Inflammatory macrophage treated with lipopolysaccharide for 4 hours (primary cell): ENCODE data around the gene TOMM6.
A peak's percentile ranks its signal among the peaks of the same experiment; 100 is the strongest.

Experiments used
- DNase-seq: peaks from one replicate; pipeline ENCODE4 v3.0.0-alpha.2; 2020

The TOMM6 gene

DNA sequence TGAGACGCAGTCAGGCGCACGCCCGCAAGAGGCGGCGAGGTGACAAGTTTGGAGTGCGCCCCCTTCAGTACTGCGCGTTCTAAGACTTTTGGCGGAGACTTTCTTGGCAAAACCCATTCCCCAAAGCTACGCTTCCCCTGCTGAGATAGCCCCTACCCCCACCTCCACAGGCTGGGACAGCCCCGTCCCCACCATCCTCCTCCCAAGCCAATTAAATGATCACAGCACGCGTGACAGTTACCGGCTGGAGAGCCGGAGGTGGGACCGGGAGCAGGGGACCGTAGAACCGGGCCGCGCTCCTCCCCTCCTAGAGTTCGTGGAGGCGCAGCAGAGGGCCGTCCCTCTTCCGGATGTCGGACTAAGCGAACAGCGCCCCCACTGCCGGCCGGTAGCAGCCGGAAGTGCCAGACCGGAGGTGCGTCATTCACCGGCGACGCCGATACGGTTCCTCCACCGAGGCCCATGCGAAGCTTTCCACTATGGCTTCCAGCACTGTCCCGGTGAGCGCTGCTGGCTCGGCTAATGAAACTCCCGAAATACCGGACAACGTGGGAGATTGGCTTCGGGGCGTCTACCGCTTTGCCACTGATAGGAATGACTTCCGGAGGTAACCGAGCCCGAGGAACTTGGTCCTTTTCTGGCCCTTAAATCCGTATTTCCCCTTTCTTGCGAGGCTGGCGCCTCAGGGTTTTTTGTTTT, at the start of gene TOMM6:
Gene TOMM6, plus strand, starts transcription at position 476 of the 699 bp plus-strand sequence. Its CDS starts 4 bp downstream, at position 480.
- peak; percentile 95 for DNase-seq

DNA sequence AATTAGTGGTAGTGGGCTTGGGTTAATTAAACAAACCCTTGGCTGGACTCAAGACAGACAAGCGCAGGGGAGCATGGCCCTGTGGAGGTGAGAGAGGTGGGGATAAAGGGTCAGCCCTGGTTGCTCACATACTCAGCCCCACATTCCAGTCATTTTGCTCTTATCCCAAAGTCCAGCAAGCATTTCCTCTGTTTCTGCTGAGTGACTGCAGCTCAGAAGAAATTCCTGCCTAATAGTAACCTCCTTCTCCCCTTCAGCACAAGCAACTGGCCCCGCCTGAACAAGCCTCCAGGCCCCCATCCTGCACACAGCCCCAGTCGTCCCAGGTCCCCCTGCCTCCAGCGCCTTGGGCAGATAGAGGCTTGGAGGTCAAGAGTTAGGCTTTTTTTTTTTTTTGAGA, 48.5 kb upstream of the TOMM6 start:
- no peak for DNase-seq

DNA sequence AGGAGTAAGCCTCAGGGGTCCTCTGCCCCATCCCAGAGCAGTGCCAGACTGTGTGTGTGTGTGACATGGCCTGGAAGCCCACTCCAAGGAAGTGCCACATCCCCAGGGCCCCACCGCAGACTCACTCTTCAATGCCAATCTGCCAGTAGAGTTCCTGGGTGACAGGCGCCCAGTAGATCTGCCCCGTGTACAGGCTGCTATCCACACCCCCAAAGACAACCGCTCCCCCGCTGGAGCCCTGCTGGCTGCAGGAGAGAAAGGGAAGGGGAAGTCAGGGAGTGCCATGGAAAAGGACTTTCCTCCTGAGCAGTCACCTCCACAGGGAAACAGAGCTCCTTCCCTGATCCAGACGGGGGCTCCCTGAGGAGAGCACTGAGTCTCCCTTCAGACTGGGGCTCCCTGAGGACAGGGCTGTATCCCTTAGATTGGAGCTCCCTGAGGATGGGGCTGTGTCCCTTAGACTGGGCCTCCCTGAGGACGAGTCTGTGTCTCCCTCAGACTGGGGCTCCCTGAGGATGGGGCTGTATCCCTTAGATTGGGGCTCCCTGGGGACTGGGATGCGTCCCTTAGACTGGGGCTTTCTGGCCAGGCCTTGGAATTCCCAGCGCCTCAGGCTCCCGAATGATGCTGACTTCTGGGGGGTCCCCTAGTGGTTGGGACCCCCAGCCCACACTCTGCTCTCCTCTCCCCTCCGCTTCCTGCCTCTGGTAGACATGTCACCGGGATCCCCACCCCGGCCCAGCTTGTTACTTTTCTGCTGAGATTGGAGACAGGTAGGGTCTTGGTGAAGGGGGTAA, 46.9 kb upstream of the TOMM6 start:
- no peak for DNase-seq

DNA sequence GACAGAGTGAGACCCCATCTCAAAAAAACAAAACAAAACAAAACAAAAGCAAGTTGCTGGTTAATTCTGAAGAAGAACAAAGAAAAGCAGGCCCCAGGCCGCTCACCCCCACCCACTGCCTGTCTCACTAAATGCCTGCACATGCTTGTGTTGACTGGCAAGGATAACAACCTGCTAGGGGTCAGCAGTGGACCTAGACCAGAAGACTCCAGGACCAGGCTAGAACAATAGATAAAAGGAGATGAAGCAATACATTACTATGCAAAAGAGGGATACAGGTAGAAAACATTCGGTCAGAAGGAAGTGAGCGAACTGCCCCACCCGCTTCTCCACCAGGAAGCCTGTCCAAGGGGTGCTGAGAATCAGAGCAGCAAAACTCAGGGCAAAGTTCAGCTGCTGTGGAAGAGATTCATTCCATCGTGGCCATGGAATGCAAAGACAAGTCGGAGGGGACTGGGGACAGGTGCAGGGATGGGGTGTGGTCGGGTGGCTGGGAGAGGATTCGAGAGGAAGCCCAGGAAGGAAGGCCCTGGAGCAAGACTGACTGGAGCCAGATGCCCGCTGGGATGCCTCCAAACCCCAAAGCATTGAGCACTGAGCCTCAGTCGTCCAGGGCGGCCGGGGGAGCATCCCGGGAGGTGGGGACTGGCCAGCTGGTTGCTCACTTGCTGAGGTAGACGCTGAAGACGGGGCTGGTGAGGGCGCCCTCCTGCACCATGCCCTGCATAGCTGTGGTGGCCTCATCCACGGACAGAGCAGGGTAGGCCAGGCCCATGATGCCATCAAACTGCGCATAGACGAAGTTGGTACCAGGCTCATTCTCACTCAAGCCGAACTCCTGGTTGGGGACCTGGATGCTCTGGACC, 45.6 kb upstream of the TOMM6 start:
- no peak for DNase-seq

DNA sequence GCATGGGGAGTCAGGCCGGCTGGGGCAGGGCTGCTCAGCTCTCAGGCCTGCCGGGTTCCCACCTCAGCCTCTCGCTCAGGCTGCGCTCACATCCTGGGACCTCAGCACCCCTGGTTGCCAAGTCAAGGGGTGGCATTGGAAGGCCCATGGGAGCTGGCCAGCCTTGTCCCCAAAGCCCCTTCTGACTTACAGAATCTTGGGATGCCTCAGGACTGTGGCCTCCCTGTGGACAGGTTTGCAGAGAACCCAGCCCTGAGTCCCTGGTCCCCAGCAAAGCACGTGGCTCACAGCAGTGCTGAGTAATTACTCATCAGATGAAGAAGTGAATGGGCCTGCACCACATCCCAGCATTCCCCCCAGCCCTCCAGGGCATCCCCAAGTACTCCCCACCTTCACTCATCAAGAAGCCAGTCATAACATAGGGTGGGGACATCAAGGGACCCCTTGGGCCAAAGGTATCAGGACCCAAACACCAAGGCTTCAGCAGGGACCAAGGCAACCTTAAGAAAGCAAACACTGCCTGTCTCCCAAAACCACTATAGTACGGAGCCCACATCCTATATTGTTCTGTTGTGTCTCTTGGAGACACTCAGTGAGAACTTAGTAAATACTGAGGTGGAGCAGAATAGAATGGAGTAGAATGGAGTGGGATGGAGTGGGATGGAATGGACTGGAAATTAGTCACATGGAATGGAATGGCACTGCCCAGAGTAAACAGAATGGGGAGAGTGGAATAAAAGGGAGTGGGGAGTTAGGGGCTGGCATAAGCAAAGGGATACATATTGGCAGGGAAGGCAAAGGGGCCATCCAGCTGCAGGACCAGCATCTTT, 43.9 kb upstream of the TOMM6 start:
- DNase-seq = no peak

DNA sequence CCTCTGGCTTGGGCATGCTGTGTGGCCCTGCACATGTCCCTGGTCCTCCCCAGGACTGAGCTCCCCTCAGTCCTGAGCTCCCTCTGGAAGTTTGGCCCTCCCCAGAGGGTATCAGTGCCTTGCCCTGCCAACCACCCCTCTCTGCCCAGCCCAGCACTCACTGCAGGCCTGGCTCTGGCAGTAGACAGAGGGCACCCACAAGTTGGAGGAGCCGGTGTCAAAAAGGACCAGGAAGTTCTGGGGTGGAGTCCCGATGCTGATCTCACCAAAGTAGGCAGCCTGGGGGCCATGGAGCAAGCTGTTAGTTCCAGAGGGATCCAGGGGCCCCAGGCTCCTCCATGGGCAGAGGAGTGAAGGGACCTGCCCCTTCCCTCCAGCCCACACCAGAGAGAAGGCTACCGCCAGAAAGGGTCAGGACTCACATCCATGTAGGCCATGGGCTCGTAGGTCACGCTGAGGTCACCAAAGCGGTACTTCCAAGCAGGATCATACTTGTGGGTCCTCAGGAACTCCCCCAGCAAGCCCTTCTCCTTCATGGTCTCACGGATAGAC, 43.2 kb upstream of the TOMM6 start:
- DNase-seq = no peak

DNA sequence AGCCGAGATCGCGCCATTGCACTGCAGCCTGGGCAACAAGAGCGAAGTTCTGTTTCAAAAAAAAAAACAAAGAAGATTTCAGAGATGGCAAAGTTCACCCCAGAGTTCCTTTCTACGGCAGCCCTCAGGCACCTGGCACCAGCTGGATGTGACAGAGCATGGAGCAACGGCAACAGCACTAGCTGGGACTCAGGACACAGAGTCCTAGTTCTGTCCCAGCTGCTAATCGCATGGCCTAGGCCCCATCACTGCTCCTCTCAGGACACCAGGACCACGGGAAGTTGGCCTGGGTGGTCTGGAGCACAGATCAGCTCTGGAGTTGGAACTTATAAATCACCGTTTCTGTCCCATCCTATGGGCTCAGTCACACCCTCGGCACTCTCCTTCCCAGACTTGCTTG, 41.4 kb upstream of the TOMM6 start:
- no peak for DNase-seq

DNA sequence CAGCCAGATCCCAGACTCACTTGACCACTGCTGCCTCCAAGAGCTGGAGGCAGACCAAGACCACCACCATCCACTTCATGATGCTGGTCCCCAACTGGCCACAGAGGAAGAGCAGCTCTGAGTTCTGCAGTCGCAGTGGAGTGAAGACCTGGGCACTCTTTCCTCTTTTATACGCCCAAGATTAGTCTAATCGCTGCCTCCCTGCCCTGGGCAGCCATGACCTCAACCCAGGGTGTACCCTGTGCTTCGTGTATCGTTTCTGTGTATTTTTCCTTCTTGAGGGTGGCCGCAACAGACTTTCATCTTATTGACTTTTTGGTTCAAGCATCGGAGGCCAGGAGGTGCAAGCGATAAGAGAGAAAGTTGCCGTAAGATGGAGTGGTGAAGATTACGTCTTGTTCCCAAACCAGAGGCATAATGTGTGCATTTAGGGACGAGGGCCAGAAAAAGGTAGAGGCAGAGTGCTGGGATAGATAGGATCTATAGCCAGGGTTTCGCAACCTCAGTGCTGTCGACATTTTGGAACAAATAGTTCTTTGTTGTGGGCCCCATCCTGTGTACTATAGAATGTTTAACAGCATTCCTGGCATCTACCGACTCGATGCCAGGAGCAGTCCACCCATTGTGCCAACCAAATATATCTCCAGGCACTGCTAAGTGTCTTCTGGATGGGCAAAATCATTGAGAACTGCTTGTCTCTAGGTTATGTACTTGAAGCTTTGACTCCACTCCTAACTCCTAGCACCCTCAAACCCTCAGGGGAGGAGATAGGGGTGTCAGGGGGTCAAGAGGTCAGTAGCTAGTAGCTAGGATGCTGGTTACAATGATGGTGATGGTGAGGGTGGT, 40.0 kb upstream of the TOMM6 start, which contains the start of gene PGC:
Gene PGC, minus strand, starts transcription at position 142 of the 846 bp plus-strand sequence. Its CDS starts 63 bp downstream, at position 79.
- DNase-seq = no peak

DNA sequence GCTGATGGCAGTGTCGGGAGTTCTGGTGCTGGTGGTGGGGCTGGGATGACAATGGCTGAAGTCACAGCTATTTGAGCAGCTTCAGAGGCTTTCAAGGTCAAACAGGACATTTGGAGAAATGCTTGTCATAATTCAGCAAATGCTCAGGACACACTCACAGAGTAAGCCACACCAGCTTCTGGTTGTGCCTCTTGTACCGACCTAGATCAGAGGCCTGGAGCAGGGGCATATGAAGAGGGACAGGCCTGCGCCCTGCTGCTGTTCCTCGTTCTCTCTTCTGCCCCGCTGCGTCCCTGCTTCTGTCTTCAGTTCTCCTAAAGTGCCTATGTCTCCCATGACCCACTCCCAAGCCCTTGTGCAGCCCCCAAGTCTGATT, 39.4 kb upstream of the TOMM6 start:
- DNase-seq = no peak

DNA sequence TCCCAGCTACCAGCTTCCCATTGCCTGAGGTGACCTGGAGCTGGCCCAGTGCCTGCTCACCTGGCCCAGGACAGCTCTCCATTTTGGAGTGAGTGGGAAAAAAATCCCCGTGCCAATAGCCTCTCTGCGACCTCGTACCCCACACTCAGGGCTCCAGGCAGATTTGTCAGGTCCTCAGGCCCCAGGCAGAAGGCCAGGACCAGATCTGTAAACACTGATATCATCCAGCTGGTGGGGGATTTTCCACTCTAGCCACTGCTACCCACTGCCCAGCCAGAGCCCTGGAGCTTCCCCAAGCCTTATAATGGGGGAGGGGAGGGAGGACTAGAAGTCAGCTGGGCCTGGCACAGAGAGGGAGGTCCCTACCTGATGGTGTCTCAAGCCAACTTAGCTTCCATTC, 39.0 kb upstream of the TOMM6 start:
- no peak for DNase-seq

DNA sequence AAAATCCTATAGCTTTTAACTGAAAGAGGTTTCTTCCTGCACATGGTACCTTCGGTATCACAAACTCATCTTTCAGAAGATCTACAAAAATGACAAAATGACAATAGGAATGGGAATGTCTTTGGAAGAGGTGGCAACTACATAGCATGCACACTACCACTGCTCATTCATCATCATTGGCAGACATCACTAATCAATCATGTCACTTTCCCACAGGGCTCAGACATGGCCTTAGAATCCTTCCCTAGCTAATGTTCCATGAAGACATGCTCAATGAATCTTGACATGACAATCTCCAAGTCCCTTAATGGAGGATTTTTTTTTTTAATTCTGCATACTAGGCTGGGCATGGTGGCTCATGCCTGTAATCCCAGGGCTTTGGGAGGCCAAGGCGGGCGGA, 37.1 kb upstream of the TOMM6 start:
- DNase-seq = no peak

DNA sequence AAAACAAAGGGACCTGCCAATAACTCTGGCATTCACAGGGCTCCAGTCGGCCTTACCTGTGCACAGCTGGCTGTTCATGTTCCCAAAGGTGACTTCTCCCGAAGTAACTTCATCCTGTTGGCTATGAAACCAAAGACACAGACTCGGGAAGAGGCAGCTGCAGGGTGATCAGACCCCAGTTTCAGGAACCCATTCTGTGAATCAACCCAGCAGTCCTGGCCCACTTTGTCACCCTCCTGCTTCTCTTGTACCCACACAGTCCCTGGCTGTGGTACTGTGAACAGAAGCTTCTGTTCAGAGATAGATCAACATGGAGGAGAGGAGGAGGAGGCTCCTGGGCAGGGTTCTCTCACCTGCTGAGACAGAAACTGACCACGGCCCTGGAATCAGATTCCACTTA, 31.6 kb upstream of the TOMM6 start:
- no peak for DNase-seq

DNA sequence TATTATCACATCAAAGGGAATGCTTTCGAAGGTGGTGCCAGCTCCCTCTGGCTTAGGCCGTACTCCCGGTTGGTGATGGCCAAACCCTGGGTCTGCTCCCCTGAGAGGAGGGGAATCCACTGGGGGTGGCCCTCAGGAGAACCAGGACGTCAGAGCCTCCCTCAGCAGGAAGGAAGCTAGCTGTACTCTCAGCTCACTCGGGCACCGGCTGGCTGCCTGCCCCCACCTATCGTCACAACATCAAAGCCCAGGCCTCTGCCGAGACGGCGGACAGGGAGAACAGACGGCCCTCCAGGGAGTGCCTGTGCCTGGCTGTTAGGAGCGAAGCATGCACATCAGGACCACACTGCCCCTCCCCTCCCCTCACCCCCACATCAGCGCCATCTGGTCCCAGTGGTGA, 31.1 kb upstream of the TOMM6 start:
- no peak for DNase-seq

DNA sequence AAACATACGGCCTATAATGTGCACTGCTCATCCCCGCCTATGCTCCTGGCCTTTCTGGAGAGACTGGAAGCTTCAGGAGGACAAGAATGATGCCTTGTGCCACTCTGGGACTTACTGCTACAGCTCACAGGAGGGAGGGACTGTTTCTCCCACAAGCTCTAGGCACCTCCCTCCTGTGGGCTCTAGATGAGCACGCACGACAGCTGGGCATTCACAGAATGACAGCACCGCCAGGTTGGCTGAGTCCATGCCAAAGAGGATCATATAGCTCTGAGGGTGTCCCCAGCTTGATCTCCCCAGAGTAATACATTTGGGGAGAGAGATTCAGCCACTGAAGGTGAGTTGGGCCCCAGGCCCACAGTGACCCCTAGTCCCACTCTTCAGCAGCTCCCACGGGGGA, 30.2 kb upstream of the TOMM6 start:
- no peak for DNase-seq

DNA sequence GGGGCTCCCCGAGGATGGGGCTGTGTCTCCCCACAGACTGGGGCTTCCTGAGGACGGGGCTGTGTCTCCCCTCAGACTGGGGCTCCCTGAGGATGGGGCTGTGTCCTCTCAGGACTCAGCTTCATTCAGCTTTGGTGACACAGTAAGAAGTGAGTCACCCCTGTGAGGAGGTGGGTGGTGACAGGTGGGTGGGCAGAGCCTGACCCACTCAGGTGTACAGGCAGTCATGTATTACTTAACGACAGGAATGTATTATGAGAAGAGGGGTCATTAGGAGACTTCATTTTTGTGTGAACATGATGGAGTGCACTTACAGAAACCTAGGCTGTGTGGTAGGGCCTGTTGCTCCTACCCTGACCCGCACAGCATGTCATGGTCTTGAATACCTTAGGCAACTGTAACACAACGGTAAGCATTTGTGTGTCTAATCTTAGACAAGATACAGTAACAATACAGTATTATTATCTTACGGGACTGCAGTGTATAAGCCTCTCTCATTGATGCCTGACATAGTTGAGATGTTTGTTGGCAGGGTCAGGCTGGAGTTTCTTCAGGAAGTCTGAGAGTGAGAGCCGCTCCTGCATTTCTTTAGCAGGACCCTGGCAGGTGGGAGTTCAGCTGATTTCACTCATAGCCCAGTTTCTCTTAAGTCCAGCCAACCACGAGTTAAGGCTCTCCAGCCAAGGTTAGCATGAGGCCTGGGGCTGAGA, 29.4 kb upstream of the TOMM6 start:
- DNase-seq = no peak

DNA sequence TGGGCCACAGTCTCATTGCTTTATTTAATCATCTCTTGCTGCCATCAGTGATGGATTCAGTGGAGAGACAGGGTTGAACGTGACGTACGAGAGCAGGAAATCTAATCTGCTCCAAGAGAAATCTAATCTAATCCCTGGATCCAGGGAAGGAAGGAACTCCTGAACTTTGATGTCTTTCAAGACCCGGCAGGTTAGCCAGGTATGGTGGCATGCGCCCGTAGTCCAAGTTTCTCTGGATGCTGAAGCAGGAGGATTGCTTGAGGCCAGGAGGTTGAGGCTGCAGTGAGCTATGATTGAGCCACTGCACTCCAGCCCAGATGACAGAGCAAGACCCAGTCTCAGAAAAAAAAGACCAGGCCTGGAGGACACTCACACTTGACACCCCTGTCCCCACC, 28.9 kb upstream of the TOMM6 start:
- no peak for DNase-seq

DNA sequence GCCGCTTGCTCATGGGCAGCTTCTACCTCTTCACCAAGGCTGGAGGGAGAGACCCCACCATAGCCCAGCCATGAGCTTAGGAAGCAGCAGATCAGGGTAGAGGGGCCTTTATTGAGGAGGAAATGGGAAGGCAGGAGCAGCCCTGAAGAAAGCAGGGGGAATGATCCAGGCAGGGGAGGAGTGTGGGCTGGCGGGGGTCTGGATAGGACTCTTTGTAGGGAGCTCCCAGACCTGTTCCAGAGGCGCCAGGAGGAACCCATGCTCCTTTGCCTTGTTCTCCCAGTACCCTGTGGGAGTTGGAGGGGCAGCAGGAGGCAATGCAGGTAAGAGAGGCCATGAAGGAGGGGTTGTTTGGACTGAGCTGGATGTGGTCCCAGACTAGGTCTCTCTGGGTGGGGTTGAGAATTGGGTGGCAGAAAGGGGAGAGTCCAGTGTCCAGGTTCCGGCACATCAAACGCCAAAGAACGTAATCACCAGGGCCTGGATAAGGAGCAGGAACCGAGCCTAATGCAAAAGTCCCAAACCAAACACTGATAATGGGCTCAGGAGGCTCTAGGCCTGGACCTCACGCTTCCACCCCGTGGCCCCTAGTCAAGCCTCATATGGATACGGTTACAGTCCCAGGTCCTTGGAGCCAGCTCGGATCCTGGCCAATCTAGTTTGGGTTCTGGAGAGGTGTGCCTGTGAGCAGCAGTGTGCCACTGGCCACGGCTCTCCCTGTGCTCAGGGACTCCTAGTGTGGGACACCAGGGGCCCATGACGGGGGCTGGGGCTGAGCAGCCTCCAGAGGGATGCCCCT, 28.2 kb upstream of the TOMM6 start:
- DNase-seq = no peak

DNA sequence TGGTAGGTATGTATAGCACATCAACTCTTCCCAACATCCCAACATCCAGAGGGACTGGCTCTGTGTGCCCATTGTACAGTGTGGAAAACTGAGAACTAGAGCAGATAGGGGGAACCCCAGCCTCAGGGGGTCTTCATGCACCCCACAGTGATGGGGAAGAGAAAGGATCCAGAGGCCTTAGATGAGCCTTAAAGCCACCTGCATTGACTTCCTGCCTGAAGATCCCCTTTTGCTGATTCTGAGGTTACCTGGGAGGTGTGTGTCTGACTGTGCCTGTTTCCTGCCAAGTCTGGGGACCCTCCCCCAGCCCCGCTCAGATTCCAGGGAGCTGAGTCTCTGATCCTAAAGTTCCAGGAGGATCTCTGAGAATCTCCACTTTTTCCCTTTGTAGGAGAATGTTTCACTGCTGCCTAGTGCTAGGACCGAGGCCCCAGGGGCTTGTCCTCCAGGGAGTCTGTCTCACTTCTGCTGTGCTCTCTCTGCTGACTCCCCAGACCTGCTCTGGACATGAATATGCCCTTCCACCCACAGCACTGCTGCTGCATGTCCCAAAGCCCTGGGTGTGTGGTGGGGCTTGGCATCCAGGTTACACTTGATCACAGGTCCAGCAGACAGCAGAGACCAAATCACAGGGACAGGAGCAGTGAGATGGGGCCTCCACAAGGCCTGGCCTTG, 27.5 kb upstream of the TOMM6 start:
- no peak for DNase-seq

DNA sequence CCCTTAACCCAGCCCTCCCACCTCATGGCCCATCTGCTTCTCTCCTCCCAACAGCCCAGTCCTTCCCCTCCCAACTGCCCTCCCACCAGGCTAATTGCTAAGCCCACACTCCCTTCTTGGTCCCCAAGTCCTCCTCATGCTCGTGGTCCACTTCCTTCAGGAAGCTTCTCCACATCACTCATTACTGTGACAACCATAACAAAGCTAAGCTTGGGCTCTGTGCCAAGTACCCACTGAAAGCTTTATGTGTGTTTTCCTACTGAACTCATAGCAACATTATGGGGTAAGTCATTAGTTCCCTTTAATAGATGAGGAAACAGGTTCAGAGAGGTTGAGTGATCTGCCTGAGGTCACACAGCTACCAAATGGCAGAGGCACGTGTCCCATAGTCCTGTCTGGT, 24.0 kb upstream of the TOMM6 start:
- peak; percentile 62 for DNase-seq
